Activated CD8-positive, alpha-beta T cell treated with anti-CD3 and anti-CD28 coated beads for 36 hours (primary cell): Measurements from ENCODE around the gene EDN2. TPM values are rescaled to one million over a fixed set of nuclear protein-coding genes. Genes with fewer than 3 reads are reported as not detected.

Source experiments
- ATAC-seq: fragments of 200-7000 bp; cut with Tn5 transposase; one replicate; pipeline ENCODE4 v1.10.0; 2021; ENCODE audit warnings: mild to moderate bottlenecking, moderate library complexity
- CTCF ChIA-PET: fragments of 350-600 bp; sonication (Branson Sonifier 250); formaldehyde crosslinking; loops from one replicate; lab custom pipeline; 2021; ENCODE audit warnings: antibody characterized with exemption; lab: Charles Lee
- POLR2A ChIA-PET: fragments of 350-600 bp; sonication (Branson Sonifier 250); formaldehyde crosslinking; loops from one replicate; lab custom pipeline; 2021; ENCODE audit warnings: antibody characterized with exemption; lab: Charles Lee
- DNase-seq: peaks from one replicate; pipeline ENCODE4 v3.0.0-alpha.2; 2020
- H3K27ac Mint-ChIP-seq: one replicate; pipeline ENCODE4 v1.8.0; 2021; ENCODE audit warnings: mild to moderate bottlenecking, mixed read lengths
- H3K27me3 Mint-ChIP-seq: one replicate; pipeline ENCODE4 v1.8.0; 2021; ENCODE audit warnings: mixed read lengths
- H3K36me3 Mint-ChIP-seq: one replicate; pipeline ENCODE4 v1.8.0; 2021; ENCODE audit warnings: low read depth, mixed read lengths
- H3K4me1 Mint-ChIP-seq: one replicate; pipeline ENCODE4 v1.8.0; 2021; ENCODE audit warnings: low read depth, mixed read lengths
- H3K4me3 Mint-ChIP-seq: one replicate; pipeline ENCODE4 v1.8.0; 2021; ENCODE audit warnings: mild to moderate bottlenecking, moderate library complexity, mixed read lengths
- H3K9me3 Mint-ChIP-seq: one replicate; pipeline ENCODE4 v1.8.0; 2021; ENCODE audit warnings: mixed read lengths
- intact Hi-C: fragments of 100-400 bp; cut with micrococcal nuclease; formaldehyde crosslinking; loops from one replicate; pipeline ENCODE4 v1.10.0; 2022
- total RNA-seq, 2 experiments: library from RNA; stranded (reverse); gene quantifications; one replicate each; pipeline ENCODE4 v1.2.3, GENCODE V29; 2021
- TF ChIP-seq, protein P1 (sequence below): fragments of 200-600 bp; IDR thresholded peaks from one replicate; pipeline ENCODE4 v1.8.0; 2022; ENCODE audit warnings: antibody characterized with exemption, mild to moderate bottlenecking

EDN2 gene
- total RNA-seq = not detected

DNA sequence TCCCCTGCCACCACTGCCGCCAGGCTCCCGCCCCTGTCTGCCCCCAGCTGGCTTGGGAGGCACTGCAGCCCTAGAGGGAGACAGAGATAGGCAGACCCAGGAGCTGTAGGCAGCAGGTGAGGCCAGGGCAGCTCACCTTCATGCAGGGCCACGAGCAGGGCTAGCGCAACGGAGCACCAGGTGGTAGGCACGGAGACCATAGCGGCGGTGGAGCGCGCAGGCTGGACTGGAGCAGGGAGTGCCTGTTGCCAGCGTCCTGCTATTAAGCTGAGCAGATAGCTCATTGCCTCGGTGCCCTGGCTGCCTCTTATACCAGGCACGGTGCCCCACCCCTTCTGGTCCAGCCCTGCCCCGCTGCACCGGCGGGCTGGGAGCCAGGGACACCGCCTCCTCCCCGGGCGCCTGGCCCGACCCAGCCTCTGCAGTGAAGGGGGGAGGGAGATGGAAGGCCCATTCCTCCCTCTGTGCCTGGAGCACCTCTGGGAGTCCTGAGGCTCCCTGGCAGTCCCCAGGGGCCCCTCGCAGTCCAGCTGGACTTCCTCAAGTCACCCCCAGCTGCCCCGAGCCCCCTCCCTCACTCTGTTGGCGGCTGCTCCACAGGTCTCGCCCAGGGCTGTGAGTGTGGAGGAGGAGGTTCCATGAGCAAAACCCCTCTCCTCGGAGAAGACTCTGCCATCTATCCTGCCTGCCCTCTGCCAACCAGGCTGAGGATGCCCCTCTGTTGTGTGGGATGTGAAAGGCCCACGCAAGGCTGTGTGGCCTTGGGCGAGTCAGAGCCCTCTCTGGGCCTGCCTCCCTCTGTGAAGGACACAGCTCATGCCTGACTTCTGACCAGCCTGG, at the start of gene EDN2:
Gene EDN2 (minus strand): TSS at position 282 of the 840 bp plus-strand sequence. CDS start 82 bp downstream, at position 200.
- Mint-ChIP-seq H3K9me3 (no peaks in the 10 kb centered on the region), H3K27ac (no peak within 1 kb of the TSS)

DNA sequence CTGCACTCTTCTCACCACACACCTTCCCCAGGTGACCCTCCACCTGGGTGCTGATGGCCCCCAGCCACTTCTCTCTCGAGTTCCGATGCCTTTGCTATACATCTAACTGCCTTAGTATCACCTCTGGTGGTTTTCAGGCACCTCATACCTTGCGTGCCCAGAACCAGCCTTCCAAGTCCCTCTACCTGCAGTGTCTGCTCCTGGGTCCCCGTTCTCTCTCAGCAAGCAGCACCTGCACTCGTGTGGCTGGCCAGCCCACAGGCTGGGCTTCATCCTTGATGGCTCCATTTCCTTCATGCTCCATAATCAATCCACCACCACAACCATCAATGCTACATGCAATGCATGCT, 49.2 kb upstream of the EDN2 start:
- peaks cover 2% of the 10 kb centered on the region for H3K9me3 Mint-ChIP-seq
- TF ChIP-seq, protein P1, sequence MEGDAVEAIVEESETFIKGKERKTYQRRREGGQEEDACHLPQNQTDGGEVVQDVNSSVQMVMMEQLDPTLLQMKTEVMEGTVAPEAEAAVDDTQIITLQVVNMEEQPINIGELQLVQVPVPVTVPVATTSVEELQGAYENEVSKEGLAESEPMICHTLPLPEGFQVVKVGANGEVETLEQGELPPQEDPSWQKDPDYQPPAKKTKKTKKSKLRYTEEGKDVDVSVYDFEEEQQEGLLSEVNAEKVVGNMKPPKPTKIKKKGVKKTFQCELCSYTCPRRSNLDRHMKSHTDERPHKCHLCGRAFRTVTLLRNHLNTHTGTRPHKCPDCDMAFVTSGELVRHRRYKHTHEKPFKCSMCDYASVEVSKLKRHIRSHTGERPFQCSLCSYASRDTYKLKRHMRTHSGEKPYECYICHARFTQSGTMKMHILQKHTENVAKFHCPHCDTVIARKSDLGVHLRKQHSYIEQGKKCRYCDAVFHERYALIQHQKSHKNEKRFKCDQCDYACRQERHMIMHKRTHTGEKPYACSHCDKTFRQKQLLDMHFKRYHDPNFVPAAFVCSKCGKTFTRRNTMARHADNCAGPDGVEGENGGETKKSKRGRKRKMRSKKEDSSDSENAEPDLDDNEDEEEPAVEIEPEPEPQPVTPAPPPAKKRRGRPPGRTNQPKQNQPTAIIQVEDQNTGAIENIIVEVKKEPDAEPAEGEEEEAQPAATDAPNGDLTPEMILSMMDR = no peak
- ChIA-PET CTCF (interaction anchor here (1.2 kb wide), 1 partner anchor 18 kb away, joined by 3 read pairs; no protein-coding TSS in a partner anchor), POLR2A (no interaction called here)
- H3K27ac Mint-ChIP-seq = no peak overlapping the region
- H3K36me3 Mint-ChIP-seq = peaks cover 44% of the 10 kb centered on the region
- DNase-seq (no peak), ATAC-seq (no peak)
- intact Hi-C loops = no loop called here
- no peak overlapping the region for H3K4me3 Mint-ChIP-seq
- H3K27me3 Mint-ChIP-seq = no peaks in the 10 kb centered on the region
- H3K4me1 Mint-ChIP-seq = peaks cover 5% of the 10 kb centered on the region

More for the DNA sequence above, at the start of gene EDN2:
- intact Hi-C loops = no loop called here
- CTCF ChIA-PET = interaction anchor here (0.9 to 1.3 kb wide), 2 partner anchors 8 to 432 kb away, joined by 3 to 6 read pairs; no protein-coding TSS in a partner anchor
- H3K4me3 Mint-ChIP-seq = no peak within 1 kb of the TSS
- DNase-seq (no peak), ATAC-seq (peak; percentile 22)
- peaks cover 21% of the 10 kb centered on the region for H3K27me3 Mint-ChIP-seq
- TF ChIP-seq, protein P1 = no peak
- POLR2A ChIA-PET = interaction anchor here (0.6 kb wide), 1 partner anchor 372 kb away, joined by 3 read pairs; no protein-coding TSS in a partner anchor
- no peaks in the 10 kb centered on the region for H3K36me3 Mint-ChIP-seq
- peaks cover 9% of the 10 kb centered on the region for H3K4me1 Mint-ChIP-seq

DNA sequence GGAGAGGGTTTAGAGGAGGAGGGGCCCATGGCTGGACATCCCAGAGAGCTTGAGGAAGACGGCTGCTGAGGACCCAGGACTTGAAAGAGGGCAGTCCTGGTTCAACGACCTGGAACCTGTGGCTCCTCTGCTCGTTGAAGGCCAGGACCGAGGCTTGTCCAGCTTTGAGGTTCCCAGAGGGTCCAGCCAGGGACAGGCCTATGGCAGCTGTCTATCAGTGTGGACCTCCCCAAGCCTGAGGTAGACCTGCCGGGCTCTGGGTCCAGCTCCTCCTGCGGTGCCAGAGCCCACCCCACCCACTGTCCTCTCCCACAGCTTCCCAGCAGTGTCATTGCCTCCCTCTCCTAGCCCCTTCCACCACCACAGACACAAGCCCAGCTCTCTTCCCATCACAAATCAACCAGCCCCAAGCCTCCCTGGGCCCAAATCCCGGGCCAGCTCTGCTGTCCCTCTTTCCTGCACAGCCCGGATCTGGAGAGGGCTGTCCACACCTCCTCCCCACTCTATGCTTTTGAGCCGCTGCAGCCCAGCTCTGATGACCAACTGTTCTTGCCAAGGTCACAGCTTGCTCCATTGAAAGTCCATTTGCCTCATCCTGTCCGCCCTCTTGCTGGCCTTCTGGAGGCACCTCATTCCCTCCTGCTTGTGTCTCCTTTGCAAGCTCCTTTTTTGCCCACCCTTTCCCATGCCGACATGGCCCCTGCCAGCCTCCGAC, 48.7 kb upstream of the EDN2 start:
- POLR2A ChIA-PET = no interaction called here
- intact Hi-C loops = no loop called here
- H3K27ac Mint-ChIP-seq = no peak overlapping the region

DNA sequence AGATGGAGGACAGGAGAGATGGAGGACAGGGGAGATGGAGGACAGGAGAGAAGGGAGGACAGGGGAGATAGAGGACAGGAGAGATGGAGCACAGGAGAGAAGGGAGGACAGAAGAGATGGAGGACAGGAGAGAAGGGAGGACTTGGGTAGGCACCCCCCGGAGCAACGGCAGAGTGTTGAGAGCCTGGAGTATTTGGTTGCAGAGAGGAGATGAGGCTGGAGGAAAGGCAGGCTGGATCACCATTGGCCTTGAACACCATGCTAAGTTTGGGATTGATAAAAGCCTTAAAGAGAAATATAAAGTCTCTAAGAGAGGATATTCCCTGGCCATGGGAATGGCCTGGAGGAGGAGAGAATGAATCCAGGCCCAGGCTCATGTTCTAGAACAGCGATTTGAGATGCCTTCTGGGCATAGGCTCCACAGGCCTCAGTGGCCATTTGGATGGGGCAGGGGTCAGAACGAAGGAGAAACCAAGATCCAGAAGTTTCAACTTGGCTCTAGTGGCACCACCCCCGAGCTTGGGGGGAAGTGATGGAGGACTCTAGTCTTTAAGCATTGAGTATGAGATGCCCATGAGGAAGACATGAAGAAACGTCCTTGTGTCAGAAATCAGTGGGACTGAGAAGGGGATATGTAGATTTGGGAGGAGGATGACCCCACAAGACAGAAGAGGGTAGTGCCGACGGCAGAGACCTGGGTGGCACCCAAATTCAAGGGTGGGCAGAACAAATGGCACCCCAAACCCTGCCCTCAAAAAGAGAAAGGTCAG, 47.9 kb upstream of the EDN2 start:
- intact Hi-C loops = no loop called here
- no peak for ATAC-seq
- H3K27ac Mint-ChIP-seq = no peak overlapping the region
- peaks cover 43% of the 10 kb centered on the region for H3K36me3 Mint-ChIP-seq
- H3K9me3 Mint-ChIP-seq = peaks cover 2% of the 10 kb centered on the region
- TF ChIP-seq, protein P1 = no peak
- no peaks in the 10 kb centered on the region for H3K27me3 Mint-ChIP-seq
- POLR2A ChIA-PET = no interaction called here
- no peak overlapping the region for H3K4me3 Mint-ChIP-seq
- peaks cover 5% of the 10 kb centered on the region for H3K4me1 Mint-ChIP-seq
- no peak for DNase-seq
- CTCF ChIA-PET = no interaction called here

More for the DNA sequence above, 48.7 kb upstream of the EDN2 start:
- CTCF ChIA-PET = interaction anchor here (1.2 kb wide), 1 partner anchor 17 kb away, joined by 3 read pairs; no protein-coding TSS in a partner anchor
- DNase-seq (no peak), ATAC-seq (no peak)
- H3K36me3 Mint-ChIP-seq = peaks cover 44% of the 10 kb centered on the region
- H3K4me3 Mint-ChIP-seq = no peak overlapping the region
- H3K9me3 Mint-ChIP-seq = peaks cover 2% of the 10 kb centered on the region
- TF ChIP-seq, protein P1 = no peak
- H3K27me3 Mint-ChIP-seq = no peaks in the 10 kb centered on the region
- peaks cover 5% of the 10 kb centered on the region for H3K4me1 Mint-ChIP-seq
